Measurements from ENCODE around the gene CARD6.

Gene CARD6

DNA sequence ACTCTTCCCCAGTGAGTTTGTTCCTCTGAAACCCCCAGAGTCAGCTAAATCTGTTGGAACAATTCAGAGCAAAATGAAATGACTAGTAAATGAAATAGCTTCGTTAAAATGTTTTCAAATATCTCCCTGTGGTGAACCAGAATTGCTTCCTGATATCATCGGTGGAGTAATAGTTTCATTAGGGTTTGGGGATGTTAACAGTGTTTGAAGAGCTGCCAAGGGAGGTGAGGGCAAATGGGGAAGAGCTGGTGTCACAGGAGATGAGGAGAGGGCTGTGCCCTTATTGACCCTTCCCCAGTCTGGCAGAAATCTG lies 63.8 kb downstream of the CARD6 start:
- TF ChIP-seq FOXM1 (IDR thresholded peaks at IDR 0.05; ENCODE audit: borderline replicate concordance, low read depth) = no peak
- no peak for TF ChIP-seq ZBTB7A (IDR thresholded peaks at IDR 0.05; ENCODE audit: low read depth)
- TF ChIP-seq, protein P1, sequence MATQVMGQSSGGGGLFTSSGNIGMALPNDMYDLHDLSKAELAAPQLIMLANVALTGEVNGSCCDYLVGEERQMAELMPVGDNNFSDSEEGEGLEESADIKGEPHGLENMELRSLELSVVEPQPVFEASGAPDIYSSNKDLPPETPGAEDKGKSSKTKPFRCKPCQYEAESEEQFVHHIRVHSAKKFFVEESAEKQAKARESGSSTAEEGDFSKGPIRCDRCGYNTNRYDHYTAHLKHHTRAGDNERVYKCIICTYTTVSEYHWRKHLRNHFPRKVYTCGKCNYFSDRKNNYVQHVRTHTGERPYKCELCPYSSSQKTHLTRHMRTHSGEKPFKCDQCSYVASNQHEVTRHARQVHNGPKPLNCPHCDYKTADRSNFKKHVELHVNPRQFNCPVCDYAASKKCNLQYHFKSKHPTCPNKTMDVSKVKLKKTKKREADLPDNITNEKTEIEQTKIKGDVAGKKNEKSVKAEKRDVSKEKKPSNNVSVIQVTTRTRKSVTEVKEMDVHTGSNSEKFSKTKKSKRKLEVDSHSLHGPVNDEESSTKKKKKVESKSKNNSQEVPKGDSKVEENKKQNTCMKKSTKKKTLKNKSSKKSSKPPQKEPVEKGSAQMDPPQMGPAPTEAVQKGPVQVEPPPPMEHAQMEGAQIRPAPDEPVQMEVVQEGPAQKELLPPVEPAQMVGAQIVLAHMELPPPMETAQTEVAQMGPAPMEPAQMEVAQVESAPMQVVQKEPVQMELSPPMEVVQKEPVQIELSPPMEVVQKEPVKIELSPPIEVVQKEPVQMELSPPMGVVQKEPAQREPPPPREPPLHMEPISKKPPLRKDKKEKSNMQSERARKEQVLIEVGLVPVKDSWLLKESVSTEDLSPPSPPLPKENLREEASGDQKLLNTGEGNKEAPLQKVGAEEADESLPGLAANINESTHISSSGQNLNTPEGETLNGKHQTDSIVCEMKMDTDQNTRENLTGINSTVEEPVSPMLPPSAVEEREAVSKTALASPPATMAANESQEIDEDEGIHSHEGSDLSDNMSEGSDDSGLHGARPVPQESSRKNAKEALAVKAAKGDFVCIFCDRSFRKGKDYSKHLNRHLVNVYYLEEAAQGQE (IDR thresholded peaks at IDR 0.05; ENCODE audit: low read depth) = no peak
- TF ChIP-seq CREB1 (IDR thresholded peaks at IDR 0.05; ENCODE audit: low read depth) = no peak
- no peak for TF ChIP-seq YY1 (IDR thresholded peaks at IDR 0.05; ENCODE audit: low read depth)
- no peak for TF ChIP-seq NFIC (IDR thresholded peaks at IDR 0.05)
- TF ChIP-seq, protein P2, sequence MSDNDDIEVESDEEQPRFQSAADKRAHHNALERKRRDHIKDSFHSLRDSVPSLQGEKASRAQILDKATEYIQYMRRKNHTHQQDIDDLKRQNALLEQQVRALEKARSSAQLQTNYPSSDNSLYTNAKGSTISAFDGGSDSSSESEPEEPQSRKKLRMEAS (IDR thresholded peaks at IDR 0.05) = no peak
- no peak for TF ChIP-seq TAF1 (IDR thresholded peaks at IDR 0.05; ENCODE audit: low read depth)
- no peak for TF ChIP-seq CEBPB (IDR thresholded peaks at IDR 0.05)
- TF ChIP-seq EGR1 (IDR thresholded peaks at IDR 0.05) = no peak
- no peak for TF ChIP-seq RAD21 (IDR thresholded peaks at IDR 0.05; ENCODE audit: low read depth)
- TF ChIP-seq TCF12 (IDR thresholded peaks at IDR 0.05; ENCODE audit: low read depth) = no peak
- no peak for TF ChIP-seq TEAD4 (IDR thresholded peaks at IDR 0.05)

DNA sequence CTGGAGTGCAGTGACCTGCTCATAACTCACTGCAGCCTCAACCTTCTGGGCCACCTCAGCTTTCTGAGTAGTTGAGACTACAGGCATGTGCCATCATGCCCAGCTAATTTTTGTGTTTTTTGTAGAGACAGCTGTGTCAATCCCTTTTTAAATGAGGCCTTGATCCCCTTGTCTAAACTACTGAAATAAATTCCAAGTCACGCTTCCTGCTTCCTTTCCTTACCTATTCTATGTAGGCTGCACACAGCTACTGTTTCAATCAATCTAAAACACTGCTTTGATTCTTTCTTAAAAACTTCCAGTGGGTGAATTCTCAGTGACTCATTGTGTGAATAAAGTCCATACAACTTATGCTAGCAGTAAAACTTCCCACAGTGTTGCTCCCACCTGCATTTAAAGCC lies 65.2 kb downstream of the CARD6 start:
- TF ChIP-seq EGR1 (IDR thresholded peaks at IDR 0.05) (no peak), RAD21 (IDR thresholded peaks at IDR 0.05; ENCODE audit: low read depth) (no peak), TCF12 (IDR thresholded peaks at IDR 0.05; ENCODE audit: low read depth) (no peak), NFIC (IDR thresholded peaks at IDR 0.05) (no peak), FOXM1 (IDR thresholded peaks at IDR 0.05; ENCODE audit: borderline replicate concordance, low read depth) (no peak), TAF1 (IDR thresholded peaks at IDR 0.05; ENCODE audit: low read depth) (no peak), EP300 (IDR thresholded peaks at IDR 0.05; ENCODE audit: borderline replicate concordance) (no peak), CREB1 (IDR thresholded peaks at IDR 0.05; ENCODE audit: low read depth) (no peak), ZBTB7A (IDR thresholded peaks at IDR 0.05; ENCODE audit: low read depth) (no peak), CEBPB (IDR thresholded peaks at IDR 0.05) (no peak), TEAD4 (IDR thresholded peaks at IDR 0.05) (no peak), YY1 (IDR thresholded peaks at IDR 0.05; ENCODE audit: low read depth) (no peak)
- TF ChIP-seq, protein P2 (IDR thresholded peaks at IDR 0.05) = no peak
- TF ChIP-seq, protein P1 (IDR thresholded peaks at IDR 0.05; ENCODE audit: low read depth) = no peak
- TF ChIP-seq, protein P3, sequence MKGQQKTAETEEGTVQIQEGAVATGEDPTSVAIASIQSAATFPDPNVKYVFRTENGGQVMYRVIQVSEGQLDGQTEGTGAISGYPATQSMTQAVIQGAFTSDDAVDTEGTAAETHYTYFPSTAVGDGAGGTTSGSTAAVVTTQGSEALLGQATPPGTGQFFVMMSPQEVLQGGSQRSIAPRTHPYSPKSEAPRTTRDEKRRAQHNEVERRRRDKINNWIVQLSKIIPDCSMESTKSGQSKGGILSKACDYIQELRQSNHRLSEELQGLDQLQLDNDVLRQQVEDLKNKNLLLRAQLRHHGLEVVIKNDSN (IDR thresholded peaks at IDR 0.05) = no peak

DNA sequence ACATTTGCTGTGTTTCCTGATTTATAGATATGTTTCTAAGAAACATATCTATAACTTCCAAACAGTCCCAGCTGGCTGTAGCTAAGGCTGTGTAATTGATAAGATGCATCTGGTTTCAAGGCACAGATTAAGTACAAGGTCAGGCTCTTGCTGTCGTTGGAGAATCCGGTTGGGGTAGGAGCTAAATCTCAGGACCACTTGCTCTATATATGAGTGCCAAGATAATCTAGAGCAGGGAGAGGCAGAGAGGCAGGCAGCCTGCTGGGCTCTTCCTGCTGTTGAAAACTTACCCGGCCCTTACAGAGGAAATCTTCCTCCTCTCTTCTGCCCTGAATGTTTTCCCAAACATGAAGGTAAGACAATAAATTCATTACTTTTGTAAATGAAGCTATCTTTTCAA lies 68.1 kb downstream of the CARD6 start, which contains the start of gene C7:
C7 (plus strand) TSS at position 234 of the 400 bp plus-strand sequence; CDS start at position 348, 114 bp downstream.
- TF ChIP-seq ZBTB7A (IDR thresholded peaks at IDR 0.05; ENCODE audit: low read depth) (no peak), CEBPB (IDR thresholded peaks at IDR 0.05) (no peak), EGR1 (IDR thresholded peaks at IDR 0.05) (no peak), TEAD4 (IDR thresholded peaks at IDR 0.05) (no peak), YY1 (IDR thresholded peaks at IDR 0.05; ENCODE audit: low read depth) (no peak), FOXM1 (IDR thresholded peaks at IDR 0.05; ENCODE audit: borderline replicate concordance, low read depth) (no peak), CREB1 (IDR thresholded peaks at IDR 0.05; ENCODE audit: low read depth) (no peak), RAD21 (IDR thresholded peaks at IDR 0.05; ENCODE audit: low read depth) (no peak), NFIC (IDR thresholded peaks at IDR 0.05) (no peak), EP300 (IDR thresholded peaks at IDR 0.05; ENCODE audit: borderline replicate concordance) (no peak)
- TF ChIP-seq, protein P1 (IDR thresholded peaks at IDR 0.05; ENCODE audit: low read depth) = no peak
- TF ChIP-seq, protein P2 (IDR thresholded peaks at IDR 0.05) = no peak

DNA sequence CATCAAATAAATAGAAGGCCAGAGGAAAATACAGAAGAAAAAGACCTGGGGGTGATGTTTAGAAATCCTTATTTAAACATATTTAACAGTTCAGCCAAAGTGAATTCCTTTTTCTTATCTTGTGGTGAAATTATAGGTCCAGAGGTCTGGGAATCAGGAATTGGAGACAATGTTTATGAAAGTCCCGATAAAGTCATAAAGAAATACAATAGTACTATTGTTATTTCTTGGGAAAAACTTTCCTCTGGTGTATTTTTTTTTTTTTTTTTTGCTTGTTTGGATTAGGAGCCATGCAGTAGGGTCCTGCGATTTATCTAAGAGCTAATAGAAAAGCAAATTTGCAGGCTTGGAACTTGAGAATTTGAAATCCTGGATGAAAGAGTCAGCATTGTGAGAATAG lies 68.6 kb downstream of the CARD6 start:
- TF ChIP-seq FOXM1 (IDR thresholded peaks at IDR 0.05; ENCODE audit: borderline replicate concordance, low read depth) (no peak), CREB1 (IDR thresholded peaks at IDR 0.05; ENCODE audit: low read depth) (no peak), YY1 (IDR thresholded peaks at IDR 0.05; ENCODE audit: low read depth) (no peak), TEAD4 (IDR thresholded peaks at IDR 0.05) (no peak), TAF1 (IDR thresholded peaks at IDR 0.05; ENCODE audit: low read depth) (no peak), NFIC (IDR thresholded peaks at IDR 0.05) (no peak), EGR1 (IDR thresholded peaks at IDR 0.05) (no peak), CEBPB (IDR thresholded peaks at IDR 0.05) (no peak), RAD21 (IDR thresholded peaks at IDR 0.05; ENCODE audit: low read depth) (no peak), TCF12 (IDR thresholded peaks at IDR 0.05; ENCODE audit: low read depth) (no peak), ZBTB7A (IDR thresholded peaks at IDR 0.05; ENCODE audit: low read depth) (no peak), EP300 (IDR thresholded peaks at IDR 0.05; ENCODE audit: borderline replicate concordance) (no peak)
- TF ChIP-seq, protein P2 (IDR thresholded peaks at IDR 0.05) = no peak
- TF ChIP-seq, protein P3 (IDR thresholded peaks at IDR 0.05) = no peak
- TF ChIP-seq, protein P1 (IDR thresholded peaks at IDR 0.05; ENCODE audit: low read depth) = no peak
